ENCODE results near the gene NLK.

The NLK gene

DNA sequence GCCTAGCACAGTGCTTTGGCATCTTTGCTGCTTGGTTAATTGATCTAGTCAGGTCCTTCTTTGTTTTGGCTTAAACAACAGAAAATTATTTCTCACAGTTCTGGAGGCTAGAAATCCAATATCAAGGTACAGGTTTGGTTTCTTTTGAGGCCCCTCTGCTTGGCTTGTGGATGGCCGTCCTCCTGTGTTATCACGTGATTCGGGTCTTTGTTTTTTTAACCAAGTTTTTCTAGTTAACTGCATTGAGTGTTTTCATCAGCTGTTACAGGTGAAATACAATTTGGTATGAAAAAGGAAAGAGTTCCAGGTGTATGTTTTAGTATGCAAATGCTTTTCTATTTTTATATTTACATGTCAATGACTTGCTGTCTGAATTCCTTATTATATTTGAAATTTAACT, 2.8 kb downstream of the NLK start:
- H3K4me3 Mint-ChIP-seq = no peak overlapping the region
- no peaks in the 10 kb centered on the region for H3K27me3 Mint-ChIP-seq (ENCODE audit: low read depth)
- no peak overlapping the region for H3K27ac Mint-ChIP-seq
- peaks cover 59% of the 10 kb centered on the region for H3K4me1 Mint-ChIP-seq (ENCODE audit: low read depth)
- H3K9me3 Mint-ChIP-seq = no peaks in the 10 kb centered on the region
- peaks cover 22% of the 10 kb centered on the region for H3K36me3 Mint-ChIP-seq (ENCODE audit: low read depth)

DNA sequence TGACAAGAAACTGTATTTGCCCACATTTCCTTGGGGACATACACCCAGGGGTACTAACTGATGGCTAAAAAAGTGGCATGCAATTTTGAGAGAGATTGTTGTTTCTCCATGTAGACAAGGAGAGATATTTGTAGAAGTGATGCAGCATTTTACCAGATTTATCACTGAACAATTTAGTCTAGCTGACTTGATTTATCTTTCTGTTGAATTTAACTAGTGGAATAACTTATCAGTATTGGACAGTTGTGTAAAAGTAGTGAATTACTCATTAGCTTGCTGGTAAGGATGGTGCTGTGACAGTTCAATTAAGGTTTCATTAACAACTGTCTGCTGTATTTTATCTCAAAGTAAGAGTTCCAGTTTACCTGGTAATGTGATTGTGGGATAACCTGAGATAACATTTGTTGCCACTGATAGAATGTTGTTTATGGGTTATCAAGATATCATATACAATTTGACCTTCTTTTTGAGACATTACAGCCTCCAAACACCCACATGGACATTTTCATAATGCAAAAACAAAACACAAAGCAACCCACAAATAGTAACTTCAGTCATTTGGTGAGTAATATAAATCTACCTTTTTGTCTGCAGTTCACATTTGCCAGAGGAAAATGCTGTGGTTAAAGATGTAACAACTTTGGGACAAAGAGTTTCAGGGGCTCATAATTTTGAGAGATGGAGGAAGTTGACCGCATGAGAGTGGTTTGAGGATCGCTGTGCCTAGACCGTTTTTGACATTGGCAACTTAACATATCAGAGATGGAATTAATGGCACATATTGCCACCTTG, 3.8 kb downstream of the NLK start:
- Mint-ChIP-seq H3K27ac (no peak overlapping the region), H3K4me1 (ENCODE audit: low read depth) (peaks cover 56% of the 10 kb centered on the region), H3K27me3 (ENCODE audit: low read depth) (no peaks in the 10 kb centered on the region), H3K4me3 (no peak overlapping the region), H3K9me3 (no peaks in the 10 kb centered on the region), H3K36me3 (ENCODE audit: low read depth) (peaks cover 22% of the 10 kb centered on the region)

DNA sequence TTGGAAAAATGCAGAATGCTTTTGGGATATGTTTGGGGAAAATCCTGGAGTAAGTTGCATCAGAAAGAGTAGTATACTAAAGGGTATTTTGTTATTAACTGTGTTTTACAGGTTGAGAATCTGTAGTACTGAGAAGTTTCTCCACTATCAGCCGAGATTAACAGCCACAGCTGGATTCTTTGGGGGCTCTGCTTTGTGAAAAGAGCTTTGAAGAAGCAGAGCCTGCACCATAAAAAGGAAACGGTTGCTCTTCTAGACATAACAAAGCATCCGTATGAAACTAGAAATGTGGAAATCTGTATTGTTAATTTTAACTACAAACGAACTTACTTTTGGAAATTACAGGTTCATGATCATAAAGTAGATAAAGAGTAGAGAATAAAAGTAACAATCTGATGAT, 5.3 kb downstream of the NLK start:
- H3K27ac Mint-ChIP-seq = no peak overlapping the region
- no peaks in the 10 kb centered on the region for H3K9me3 Mint-ChIP-seq
- H3K4me1 Mint-ChIP-seq (ENCODE audit: low read depth) = peaks cover 52% of the 10 kb centered on the region
- H3K4me3 Mint-ChIP-seq = no peak overlapping the region
- no peaks in the 10 kb centered on the region for H3K27me3 Mint-ChIP-seq (ENCODE audit: low read depth)
- peaks cover 22% of the 10 kb centered on the region for H3K36me3 Mint-ChIP-seq (ENCODE audit: low read depth)

GRCh38 chr17:28049071-28049470, 6.6 kb downstream of the NLK start:
- Mint-ChIP-seq H3K4me3 (no peak overlapping the region), H3K4me1 (ENCODE audit: low read depth) (peaks cover 44% of the 10 kb centered on the region), H3K27me3 (ENCODE audit: low read depth) (no peaks in the 10 kb centered on the region), H3K9me3 (no peaks in the 10 kb centered on the region), H3K27ac (no peak overlapping the region), H3K36me3 (ENCODE audit: low read depth) (peaks cover 18% of the 10 kb centered on the region)

DNA sequence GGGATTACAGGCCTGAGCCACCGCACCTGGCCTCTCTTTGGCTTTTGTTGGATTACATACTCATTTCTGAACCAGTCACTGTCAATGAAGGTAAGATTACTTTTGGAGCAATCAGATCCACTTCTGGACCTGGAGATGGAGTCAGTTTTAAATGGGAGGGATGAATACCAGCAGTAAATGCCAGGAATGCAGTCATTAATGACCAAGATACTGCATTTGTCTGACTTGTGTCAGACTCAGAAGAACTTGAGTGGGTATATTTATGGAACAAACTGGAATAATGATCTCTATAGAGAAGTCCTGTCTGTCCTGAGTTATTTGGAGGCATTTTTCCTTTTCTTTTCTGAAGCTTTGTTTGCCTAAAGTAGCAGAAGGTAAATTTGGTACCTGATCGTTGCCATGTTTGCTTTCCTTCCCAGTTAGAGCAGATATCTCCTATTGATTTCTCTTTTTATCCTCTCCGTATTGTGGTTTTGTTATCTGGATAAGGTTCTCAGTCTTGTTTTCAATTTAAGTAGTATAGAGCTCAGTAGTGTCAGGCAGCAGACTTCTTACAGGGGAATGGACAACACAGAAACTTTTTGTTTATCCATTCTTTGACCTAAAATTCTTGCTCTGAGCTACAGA, 10.7 kb downstream of the NLK start:
- peaks cover 6% of the 10 kb centered on the region for H3K36me3 Mint-ChIP-seq (ENCODE audit: low read depth)
- H3K4me3 Mint-ChIP-seq = no peak overlapping the region
- no peaks in the 10 kb centered on the region for H3K27me3 Mint-ChIP-seq (ENCODE audit: low read depth)
- peaks cover 28% of the 10 kb centered on the region for H3K4me1 Mint-ChIP-seq (ENCODE audit: low read depth)
- H3K9me3 Mint-ChIP-seq = no peaks in the 10 kb centered on the region
- H3K27ac Mint-ChIP-seq = no peak overlapping the region

GRCh38 chr17:28053725-28054124, 11.2 kb downstream of the NLK start:
- no peak overlapping the region for H3K27ac Mint-ChIP-seq
- H3K4me1 Mint-ChIP-seq (ENCODE audit: low read depth) = peaks cover 32% of the 10 kb centered on the region
- peaks cover 6% of the 10 kb centered on the region for H3K36me3 Mint-ChIP-seq (ENCODE audit: low read depth)
- H3K27me3 Mint-ChIP-seq (ENCODE audit: low read depth) = no peaks in the 10 kb centered on the region
- H3K4me3 Mint-ChIP-seq = no peak overlapping the region
- no peaks in the 10 kb centered on the region for H3K9me3 Mint-ChIP-seq

- Mint-ChIP-seq H3K9me3 (no peaks in the 10 kb centered on the region), H3K27ac (peak overlapping the region; percentile 50), H3K4me3 (no peak overlapping the region), H3K36me3 (ENCODE audit: low read depth) (peaks cover 3% of the 10 kb centered on the region), H3K4me1 (ENCODE audit: low read depth) (peaks cover 24% of the 10 kb centered on the region), H3K27me3 (ENCODE audit: low read depth) (no peaks in the 10 kb centered on the region)
Measured at GRCh38 chr17:28055546-28056275, 13.2 kb downstream of the NLK start.

DNA sequence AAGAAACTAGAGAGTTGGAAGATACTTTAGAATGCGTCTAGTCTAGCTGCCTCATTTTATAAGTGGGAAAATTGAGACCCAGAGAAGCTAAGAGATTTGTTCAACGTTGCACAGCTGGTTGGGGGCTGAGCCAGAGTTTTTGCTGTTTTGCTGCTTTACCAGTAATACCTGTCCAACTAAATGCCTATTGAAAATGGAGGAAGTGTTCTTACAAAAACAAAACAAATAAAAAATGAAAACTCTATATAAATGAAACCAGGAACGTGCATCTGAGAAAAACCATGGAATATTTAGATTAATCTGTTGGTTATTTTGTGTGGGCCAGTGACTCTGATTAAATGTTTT, 13.8 kb downstream of the NLK start:
- H3K27me3 Mint-ChIP-seq (ENCODE audit: low read depth) = no peaks in the 10 kb centered on the region
- peaks cover 3% of the 10 kb centered on the region for H3K36me3 Mint-ChIP-seq (ENCODE audit: low read depth)
- H3K27ac Mint-ChIP-seq = peak overlapping the region; percentile 50
- no peaks in the 10 kb centered on the region for H3K9me3 Mint-ChIP-seq
- H3K4me1 Mint-ChIP-seq (ENCODE audit: low read depth) = peaks cover 24% of the 10 kb centered on the region
- H3K4me3 Mint-ChIP-seq = no peak overlapping the region

- peak overlapping the region; percentile 72 for H3K27ac Mint-ChIP-seq
- peaks cover 24% of the 10 kb centered on the region for H3K4me1 Mint-ChIP-seq (ENCODE audit: low read depth)
- peaks cover 3% of the 10 kb centered on the region for H3K36me3 Mint-ChIP-seq (ENCODE audit: low read depth)
- H3K4me3 Mint-ChIP-seq = no peak overlapping the region
- H3K9me3 Mint-ChIP-seq = no peaks in the 10 kb centered on the region
- no peaks in the 10 kb centered on the region for H3K27me3 Mint-ChIP-seq (ENCODE audit: low read depth)
Measured at GRCh38 chr17:28057731-28058246, 15.3 kb downstream of the NLK start.

- Mint-ChIP-seq H3K4me3 (no peak overlapping the region), H3K36me3 (ENCODE audit: low read depth) (peaks cover 3% of the 10 kb centered on the region), H3K27ac (no peak overlapping the region), H3K9me3 (no peaks in the 10 kb centered on the region), H3K27me3 (ENCODE audit: low read depth) (no peaks in the 10 kb centered on the region), H3K4me1 (ENCODE audit: low read depth) (peaks cover 24% of the 10 kb centered on the region)
Measured at GRCh38 chr17:28059675-28060074, 17.2 kb downstream of the NLK start.

GRCh38 chr17:28065706-28066105, 23.2 kb downstream of the NLK start:
- H3K27ac Mint-ChIP-seq = no peak overlapping the region
- no peaks in the 10 kb centered on the region for H3K27me3 Mint-ChIP-seq (ENCODE audit: low read depth)
- H3K36me3 Mint-ChIP-seq (ENCODE audit: low read depth) = peaks cover 3% of the 10 kb centered on the region
- no peaks in the 10 kb centered on the region for H3K9me3 Mint-ChIP-seq
- no peak overlapping the region for H3K4me3 Mint-ChIP-seq
- peaks cover 15% of the 10 kb centered on the region for H3K4me1 Mint-ChIP-seq (ENCODE audit: low read depth)

GRCh38 chr17:28069061-28069460, 26.6 kb downstream of the NLK start:
- Mint-ChIP-seq H3K27ac (no peak overlapping the region), H3K27me3 (ENCODE audit: low read depth) (no peaks in the 10 kb centered on the region), H3K9me3 (peaks cover 14% of the 10 kb centered on the region), H3K36me3 (ENCODE audit: low read depth) (peaks cover 14% of the 10 kb centered on the region), H3K4me3 (no peak overlapping the region), H3K4me1 (ENCODE audit: low read depth) (peaks cover 28% of the 10 kb centered on the region)

GRCh38 chr17:28071179-28071578, 28.7 kb downstream of the NLK start:
- H3K9me3 Mint-ChIP-seq = peaks cover 14% of the 10 kb centered on the region
- no peak overlapping the region for H3K4me3 Mint-ChIP-seq
- peaks cover 14% of the 10 kb centered on the region for H3K36me3 Mint-ChIP-seq (ENCODE audit: low read depth)
- no peaks in the 10 kb centered on the region for H3K27me3 Mint-ChIP-seq (ENCODE audit: low read depth)
- H3K4me1 Mint-ChIP-seq (ENCODE audit: low read depth) = peaks cover 21% of the 10 kb centered on the region
- no peak overlapping the region for H3K27ac Mint-ChIP-seq

DNA sequence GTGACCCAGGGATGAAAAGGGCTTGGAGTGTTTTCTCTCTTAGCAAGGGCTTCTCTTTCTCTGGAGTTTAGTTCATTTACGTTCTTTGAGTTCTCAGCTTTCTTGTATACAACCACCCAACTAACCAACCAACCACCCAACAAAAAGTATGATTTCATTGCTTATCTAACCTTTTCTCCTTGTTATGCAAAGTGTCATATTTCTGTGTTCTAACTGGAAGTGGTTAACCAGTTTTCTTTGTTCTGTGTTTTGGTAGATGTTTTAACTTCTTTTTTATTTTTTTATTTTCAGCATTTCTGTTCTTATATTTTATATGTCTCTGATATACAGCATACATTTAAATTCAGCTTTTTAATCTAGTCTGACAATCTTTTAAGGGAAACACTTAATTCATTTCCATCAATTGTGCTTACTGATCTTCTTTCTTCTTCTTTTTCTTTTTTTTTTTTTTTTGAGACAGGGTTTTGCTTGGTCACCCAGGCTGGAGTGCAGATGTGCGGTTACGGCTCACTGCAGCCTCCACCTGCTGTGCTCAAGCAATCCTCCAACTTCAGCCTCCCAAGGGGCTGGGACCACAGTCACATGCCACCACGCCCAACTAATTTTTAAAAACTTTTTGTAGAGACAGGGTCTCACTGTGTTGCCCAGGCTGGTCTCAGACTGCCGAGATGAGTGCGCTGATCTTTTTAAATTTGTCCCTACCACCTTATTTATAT, 29.6 kb downstream of the NLK start:
- peaks cover 14% of the 10 kb centered on the region for H3K9me3 Mint-ChIP-seq
- no peaks in the 10 kb centered on the region for H3K27me3 Mint-ChIP-seq (ENCODE audit: low read depth)
- H3K36me3 Mint-ChIP-seq (ENCODE audit: low read depth) = peaks cover 14% of the 10 kb centered on the region
- peak overlapping the region; percentile 63 for H3K27ac Mint-ChIP-seq
- H3K4me3 Mint-ChIP-seq = no peak overlapping the region
- peaks cover 27% of the 10 kb centered on the region for H3K4me1 Mint-ChIP-seq (ENCODE audit: low read depth)
